HepG2 (cell line): ENCODE measurements around the gene SLC5A3. TPM values are rescaled to one million over a fixed set of nuclear protein-coding genes. Genes with fewer than 3 reads are reported as not detected.

Experiments
- ATAC-seq: fragments of 200-7000 bp; cut with Tn5 transposase; 3 replicates; pipeline ENCODE4 v1.9.1; 2020; ENCODE audit warnings: mild to moderate bottlenecking, moderate library complexity
- BruUV-seq: library from RNA; stranded (reverse); fragments of 400-500 nt; replicated peaks from 2 replicates; lab custom pipeline; 2021; lab: Mats Ljungman, UMichigan
- CTCF ChIA-PET: fragments of 300-600 bp; formaldehyde crosslinking; extraction: SDS; loops from one replicate; lab custom pipeline; 2021; ENCODE audit warnings: low total read pairs, inconsistent platforms, low intra/inter-chr PET ratio; lab: Yijun Ruan, JAX
- POLR2A ChIA-PET: fragments of 350-600 bp; sonication (Branson Sonifier 250); formaldehyde crosslinking; loops from one replicate; lab custom pipeline; 2020; ENCODE audit warnings: antibody characterized with exemption, inconsistent platforms; lab: Yijun Ruan, JAX
- DNase-seq: peaks from one replicate; pipeline ENCODE4 v3.0.0-alpha.2; 2015; ENCODE audit warnings: low spot score
- FAIRE-seq: peaks from 3 replicates; lab custom pipeline; 2011; peaks lifted over from hg19 to GRCh38; lab: Jason Lieb, UNC
- H2AFZ ChIP-seq: one replicate; pipeline ENCODE4 v1.6.1; 2011; ENCODE audit warnings: low read length, inconsistent platforms
- H3K27ac ChIP-seq: fragments of 300-600 bp; 3 replicates; pipeline ENCODE4 v1.8.0; 2011; ENCODE audit warnings: mixed run types, mild to moderate bottlenecking, mixed read lengths, low read length, inconsistent platforms; ENCODE audit not compliant: insufficient read depth; ENCODE audit errors: extremely low read length
- H3K27me3 ChIP-seq, 2 experiments: fragments of 200-600 bp in 1 of 2; 2 replicates in 1 of 2; 3 replicates in 1 of 2; pipeline versions ENCODE4 v1.6.0 to v1.8.0; 2011; ENCODE audit warnings: low read length in 2 of 2, mild to moderate bottlenecking in 2 of 2, moderate library complexity in 2 of 2, inconsistent platforms in 1 of 2; ENCODE audit not compliant: insufficient read depth in 2 of 2, control insufficient read depth in 1 of 2
- H3K36me3 ChIP-seq, 2 experiments: fragments of 200-600 bp in 1 of 2; replicated peaks in 1 of 2; 2 replicates in 1 of 2; 3 replicates in 1 of 2; pipeline versions ENCODE4 v1.5.1 to v1.8.0; 2011; ENCODE audit warnings: low read length in 2 of 2, inconsistent platforms in 1 of 2; ENCODE audit not compliant: insufficient read depth in 2 of 2, control insufficient read depth in 1 of 2
- H3K4me1 ChIP-seq: 2 replicates; pipeline ENCODE4 v1.5.1; 2012; ENCODE audit warnings: low read length, inconsistent platforms; ENCODE audit not compliant: insufficient read depth
- H3K4me2 ChIP-seq: 2 replicates; pipeline ENCODE4 v1.6.0; 2011; ENCODE audit warnings: low read depth, low read length, inconsistent platforms
- H3K4me3 ChIP-seq, 3 experiments: fragments of 200-600 bp in 1 of 3; sonication (generic), shearing (Covaris generic) in 1 of 3; replicated peaks in 1 of 3; 2 replicates each; pipeline ENCODE4 v1.5.1; 2011 to 2016; ENCODE audit warnings: low read length in 3 of 3, inconsistent platforms in 2 of 3, low read depth in 2 of 3, mild to moderate bottlenecking in 2 of 3, control low read depth in 1 of 3, mixed read lengths in 1 of 3; ENCODE audit not compliant: insufficient read depth in 1 of 3
- H3K79me2 ChIP-seq: one replicate; pipeline ENCODE4 v1.6.1; 2011; ENCODE audit warnings: low read length, inconsistent platforms; ENCODE audit not compliant: insufficient read depth
- H3K9ac ChIP-seq: 2 replicates; pipeline ENCODE4 v1.6.0; 2011; ENCODE audit warnings: mild to moderate bottlenecking, low read depth, low read length, inconsistent platforms; ENCODE audit not compliant: insufficient read depth
- H3K9me3 ChIP-seq: 2 replicates; pipeline ENCODE4 v1.5.1; 2012; ENCODE audit warnings: mild to moderate bottlenecking, low read length
- H4K20me1 ChIP-seq: 2 replicates; pipeline ENCODE4 v1.6.0; 2011; ENCODE audit warnings: inconsistent platforms, mild to moderate bottlenecking, low read length, moderate library complexity; ENCODE audit not compliant: insufficient read depth
- FOXP1 ChIP-seq, 2 experiments: fragments of 450-650 bp in 1 of 2; IDR thresholded peaks; 2 replicates each; pipeline ENCODE4 v1.6.1; 2017 to 2018; ENCODE audit warnings: antibody characterized with exemption in 1 of 2
- HHEX ChIP-seq: IDR thresholded peaks from 2 replicates; pipeline ENCODE4 v1.6.1; 2016; ENCODE audit warnings: control low read depth
- SIX4 ChIP-seq: sonication (generic); formaldehyde crosslinking; IDR thresholded peaks from 2 replicates; pipeline ENCODE4 v1.4.0; 2020; ENCODE audit warnings: missing genetic modification reagents
- TEAD2 ChIP-seq: sonication (generic); formaldehyde crosslinking; IDR thresholded peaks from 2 replicates; pipeline ENCODE4 v1.9.0; 2021; ENCODE audit warnings: missing genetic modification reagents
- ZBTB37 ChIP-seq: sonication (generic); formaldehyde crosslinking; IDR thresholded peaks from 2 replicates; pipeline ENCODE4 v1.4.0; 2020; ENCODE audit warnings: mild to moderate bottlenecking, missing genetic modification reagents
- ZNF101 ChIP-seq: sonication (generic); formaldehyde crosslinking; IDR thresholded peaks from 2 replicates; pipeline ENCODE4 v1.4.0; 2020; ENCODE audit warnings: mild to moderate bottlenecking, low read depth, missing genetic modification reagents, borderline replicate concordance
- ZNF577 ChIP-seq: sonication (generic); formaldehyde crosslinking; IDR thresholded peaks from 2 replicates; pipeline ENCODE4 v1.4.0; 2020; ENCODE audit warnings: mild to moderate bottlenecking, low read depth, missing genetic modification reagents, borderline replicate concordance
- ZNF773 ChIP-seq: sonication (generic); formaldehyde crosslinking; IDR thresholded peaks from 2 replicates; pipeline ENCODE4 v1.4.0; 2020; ENCODE audit warnings: missing genetic modification reagents, borderline replicate concordance
- ZXDC ChIP-seq: sonication (generic); formaldehyde crosslinking; IDR thresholded peaks from 2 replicates; pipeline ENCODE4 v1.5.0; 2020; ENCODE audit warnings: mild to moderate bottlenecking, missing genetic modification reagents
- WGBS: methylation state at CpG from one replicate; pipeline ENCODE4 v1.1.6; 2017; ENCODE audit warnings: low lambda C conversion rate; 5-methylcytosine and 5-hydroxymethylcytosine counted together
- in situ Hi-C: cut with HindIII; loops from 2 replicates; pipeline ENCODE4 v1.10.0; 2017; ENCODE audit warnings: low pct_unique_long_range_greater_than_20kb; ENCODE audit not compliant: extremely low pct_ligation_motif_present
- intact Hi-C: fragments of 100-400 bp; cut with micrococcal nuclease; formaldehyde crosslinking; loops from one replicate; pipeline ENCODE4 v1.10.0; 2022; ENCODE audit not compliant: unreplicated experiment
- polyA plus RNA-seq, 8 experiments: library from polyadenylated mRNA; depleted of rRNA in 3 of 8; stranded (reverse) in 7 of 8; unstranded in 1 of 8; fragments of >200 nt; fragmentation: Illumina TruSeq in 4 of 8; extraction: Trizol in 4 of 8; gene quantifications; 2 replicates each; pipeline versions ENCODE4 v1.2.1 to v1.2.3, GENCODE V29; 2011 to 2016; ENCODE audit warnings: low read depth in 4 of 8, missing spikeins in 1 of 8, mixed read lengths in 1 of 8; ENCODE audit not compliant: insufficient read depth in 1 of 8
- total RNA-seq, 5 experiments: library from RNA; depleted of rRNA; stranded (reverse); fragments of >200 nt; fragmentation: Illumina TruSeq; extraction: Trizol; gene quantifications; 2 replicates each; pipeline ENCODE4 v1.2.3, GENCODE V29; 2016; ENCODE audit warnings: low read depth in 1 of 5
- TF ChIP-seq, protein P1 (sequence below): sonication (generic); formaldehyde crosslinking; IDR thresholded peaks from 2 replicates; pipeline ENCODE4 v1.4.0; 2020; ENCODE audit warnings: missing genetic modification reagents

The SLC5A3 gene
- total and polyA plus RNA-seq, 2 of the 13 experiments (the other 11 are each of a cell fraction or from before 2014, with no cell fraction given) = 5.6 to 11.2 TPM

- H3K36me3 ChIP-seq = no peaks in the 10 kb centered on the region; a peak in 3 of 5 replicates
- DNase-seq (no peak), FAIRE-seq (no peak), ATAC-seq (no peak)
- H3K27me3 ChIP-seq = no peaks in the 10 kb centered on the region
- no peak overlapping the region for H3K27ac ChIP-seq
- WGBS = over 99% methylated on average over 5 of the region's 5 CpGs
- in situ Hi-C loops (no loop called here), intact Hi-C loops (no loop called here)
- no peak for TF ChIP-seq SIX4
- TF ChIP-seq TEAD2 (CRISPR knock-in tag) = no peak
- no peak for TF ChIP-seq HHEX
- TF ChIP-seq FOXP1 (IDR thresholded peaks at IDR 0.05) = no peak
- TF ChIP-seq FOXP1 (CRISPR knock-in tag; IDR thresholded peaks at IDR 0.05) = no peak
- no peak for TF ChIP-seq ZBTB37 (CRISPR knock-in tag)
- TF ChIP-seq ZNF773 = no peak
- no peak for TF ChIP-seq ZNF577
- TF ChIP-seq ZNF101 = no peak
- TF ChIP-seq, protein P1, sequence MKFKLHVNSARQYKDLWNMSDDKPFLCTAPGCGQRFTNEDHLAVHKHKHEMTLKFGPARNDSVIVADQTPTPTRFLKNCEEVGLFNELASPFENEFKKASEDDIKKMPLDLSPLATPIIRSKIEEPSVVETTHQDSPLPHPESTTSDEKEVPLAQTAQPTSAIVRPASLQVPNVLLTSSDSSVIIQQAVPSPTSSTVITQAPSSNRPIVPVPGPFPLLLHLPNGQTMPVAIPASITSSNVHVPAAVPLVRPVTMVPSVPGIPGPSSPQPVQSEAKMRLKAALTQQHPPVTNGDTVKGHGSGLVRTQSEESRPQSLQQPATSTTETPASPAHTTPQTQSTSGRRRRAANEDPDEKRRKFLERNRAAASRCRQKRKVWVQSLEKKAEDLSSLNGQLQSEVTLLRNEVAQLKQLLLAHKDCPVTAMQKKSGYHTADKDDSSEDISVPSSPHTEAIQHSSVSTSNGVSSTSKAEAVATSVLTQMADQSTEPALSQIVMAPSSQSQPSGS (CRISPR knock-in tag) = no peak
- no peak for TF ChIP-seq ZXDC (CRISPR knock-in tag)
- no peaks in the 10 kb centered on the region for H4K20me1 ChIP-seq
- no peak overlapping the region for H3K4me3 ChIP-seq
- no peak overlapping the region for H2AFZ ChIP-seq
- H3K9me3 ChIP-seq = no peaks in the 10 kb centered on the region
- H3K4me2 ChIP-seq = no peak overlapping the region
- H3K4me1 ChIP-seq = peaks cover 21% of the 10 kb centered on the region
- BruUV-seq = no TSS peak
- H3K9ac ChIP-seq = no peak overlapping the region
- ChIA-PET CTCF (no interaction called here), POLR2A (no interaction called here)
- peaks cover 17% of the 10 kb centered on the region for H3K79me2 ChIP-seq
Observed at GRCh38 chr21:34080710-34081109, 7.3 kb downstream of the SLC5A3 start.
